B cell (primary cell): ENCODE measurements around the gene MAMDC4. TPM values are rescaled to one million over a fixed set of nuclear protein-coding genes. Genes with fewer than 3 reads are reported as not detected.
"Not testable (repeated sequence)": the region's sequence is repeated elsewhere in the genome, so short reads cannot be mapped to it uniquely, and the experiment has no call there.

Experiments used
- ATAC-seq: fragments of 200-7000 bp; cut with Tn5 transposase; one replicate; pipeline ENCODE4 v1.10.0; 2021; ENCODE audit warnings: low read depth, mild to moderate bottlenecking, moderate number of reproducible peaks, moderate library complexity
- CTCF ChIA-PET: fragments of 350-600 bp; sonication (Branson Sonifier 250); formaldehyde crosslinking; loops from one replicate; lab custom pipeline; 2021; ENCODE audit warnings: antibody characterized with exemption, inconsistent platforms; lab: Charles Lee
- POLR2A ChIA-PET: fragments of 350-600 bp; sonication (Branson Sonifier 250); formaldehyde crosslinking; loops from one replicate; lab custom pipeline; 2021; ENCODE audit warnings: antibody characterized with exemption; lab: Charles Lee
- DNase-seq: peaks from one replicate; pipeline ENCODE4 v3.0.0; 2013
- H2AFZ ChIP-seq: 2 replicates; pipeline ENCODE4 v1.6.1; 2012; ENCODE audit warnings: mild to moderate bottlenecking, low read depth, low read length; ENCODE audit not compliant: insufficient read depth, poor library complexity, severe bottlenecking
- H3K27ac ChIP-seq, 2 donors: 1 replicate in 1 of 2; 2 replicates in 1 of 2; pipeline ENCODE4 v1.5.1; 2012 to 2013; ENCODE audit warnings: low read length in 2 of 2, mild to moderate bottlenecking in 2 of 2, moderate library complexity in 1 of 2
- H3K27me3 ChIP-seq, 4 experiments: fragments of 200-600 bp in 1 of 4; sonication (generic) in 1 of 4; replicated peaks in 1 of 4; 1 replicate in 2 of 4; 2 replicates in 2 of 4; pipeline versions ENCODE4 v1.6.1 to v1.7.0; 2013 to 2016; ENCODE audit warnings: low read length in 3 of 4, mild to moderate bottlenecking in 2 of 4, mixed read lengths in 1 of 4, moderate library complexity in 1 of 4; ENCODE audit not compliant: insufficient read depth in 4 of 4, control insufficient read depth in 3 of 4; ENCODE audit errors: control extremely low read depth in 1 of 4
- H3K36me3 ChIP-seq, 2 experiments: replicated peaks in 1 of 2; 1 replicate in 1 of 2; 2 replicates in 1 of 2; pipeline versions ENCODE4 v1.6.1 to v1.7.1; 2013; ENCODE audit warnings: low read length in 1 of 2; ENCODE audit not compliant: insufficient read depth in 2 of 2, control insufficient read depth in 1 of 2; ENCODE audit errors: control extremely low read depth in 1 of 2, extremely low read depth in 1 of 2
- H3K4me1 ChIP-seq, 2 donors: fragments of 200-600 bp in 1 of 2; sonication (generic) in 1 of 2; 1 replicate in 1 of 2; 2 replicates in 1 of 2; pipeline versions ENCODE4 v1.5.1 to v1.6.1; 2013 to 2017; ENCODE audit warnings: low read length in 2 of 2; ENCODE audit not compliant: control insufficient read depth in 2 of 2, insufficient read depth in 2 of 2
- H3K4me2 ChIP-seq: replicated peaks from 2 replicates; pipeline ENCODE3; 2012; ENCODE audit warnings: mild to moderate bottlenecking, low read depth, low read length; ENCODE audit not compliant: poor library complexity, severe bottlenecking
- H3K4me3 ChIP-seq, 5 experiments: fragments of 200-600 bp in 1 of 5; sonication (generic) in 1 of 5; 1 replicate in 3 of 5; 2 replicates in 2 of 5; pipeline versions ENCODE4 v1.5.1 to v1.7.0; 2011 to 2016; ENCODE audit warnings: low read length in 4 of 5, mild to moderate bottlenecking in 4 of 5, low read depth in 2 of 5, control low read depth in 1 of 5, moderate library complexity in 1 of 5; ENCODE audit not compliant: insufficient read depth in 1 of 5; ENCODE audit errors: control extremely low read depth in 1 of 5, extremely low read depth in 1 of 5
- H3K79me2 ChIP-seq: fragments of 200-600 bp; sonication (generic); one replicate; pipeline ENCODE4 v1.6.0; 2016; ENCODE audit warnings: low read length; ENCODE audit not compliant: control insufficient read depth, insufficient read depth
- H3K9ac ChIP-seq: fragments of 200-600 bp; sonication (generic); 2 replicates; pipeline ENCODE4 v1.6.1; 2017; ENCODE audit warnings: mild to moderate bottlenecking, low read length, moderate library complexity
- H3K9me3 ChIP-seq, 3 donors: one replicate each; pipeline versions ENCODE4 v1.6.1 to v1.7.1; 2013; ENCODE audit warnings: low read length in 2 of 3; ENCODE audit not compliant: control insufficient read depth in 2 of 3, insufficient read depth in 1 of 3; ENCODE audit errors: control extremely low read depth in 1 of 3
- H4K20me1 ChIP-seq: 2 replicates; pipeline ENCODE4 v1.6.0; 2012; ENCODE audit warnings: mild to moderate bottlenecking, low read length; ENCODE audit not compliant: insufficient read depth, control insufficient read depth, poor library complexity, severe bottlenecking
- H3K27ac Mint-ChIP-seq: one replicate; pipeline ENCODE4 v1.8.0; 2021; ENCODE audit warnings: mixed read lengths
- H3K27me3 Mint-ChIP-seq: one replicate; pipeline ENCODE4 v1.8.0; 2021; ENCODE audit warnings: mixed read lengths
- H3K4me1 Mint-ChIP-seq: one replicate; pipeline ENCODE4 v1.8.0; 2021; ENCODE audit warnings: mixed read lengths
- H3K4me3 Mint-ChIP-seq: one replicate; pipeline ENCODE4 v1.8.0; 2021; ENCODE audit warnings: mixed read lengths
- H3K9me3 Mint-ChIP-seq: one replicate; pipeline ENCODE4 v1.8.0; 2022; ENCODE audit warnings: mixed read lengths; ENCODE audit not compliant: insufficient read depth
- CTCF ChIP-seq: fragments of 200-600 bp; IDR thresholded peaks from one replicate; pipeline ENCODE4 v1.8.0; 2022; ENCODE audit warnings: antibody characterized with exemption, mild to moderate bottlenecking
- EZH2 ChIP-seq: IDR thresholded peaks from 2 replicates; pipeline ENCODE4 v1.6.1; 2012; ENCODE audit warnings: borderline replicate concordance, low read depth, mild to moderate bottlenecking, moderate library complexity, low read length; ENCODE audit not compliant: insufficient read depth, poor library complexity, severe bottlenecking
- WGBS: methylation state at CpG from one replicate; pipeline ENCODE4 v1.1.5; 2013; ENCODE audit warnings: missing lambda C conversion rate; ENCODE audit not compliant: insufficient coverage; 5-methylcytosine and 5-hydroxymethylcytosine counted together
- intact Hi-C: fragments of 100-400 bp; cut with micrococcal nuclease; formaldehyde crosslinking; loops from one replicate; pipeline ENCODE4 v1.10.0; 2022
- polyA plus RNA-seq: library from polyadenylated mRNA; depleted of rRNA; stranded (reverse); fragments of >200 nt; gene quantifications from 2 replicates; pipeline ENCODE4 v1.2.3, GENCODE V29; 2012
- total RNA-seq, 2 donors: library from RNA; stranded (reverse); fragments of 120-200 nt in 1 of 2; gene quantifications; 1 replicate in 1 of 2; 2 replicates in 1 of 2; pipeline versions ENCODE4 v1.2.3 to v1.2.4, GENCODE V29; 2013 to 2022

The MAMDC4 gene
- total and polyA plus RNA-seq, 2 donors (not counting 1 experiment from before 2014, with no cell fraction given), result 5.4 to 6.8 TPM

- no peaks in the 10 kb centered on the region for H3K79me2 ChIP-seq
- H3K9me3 ChIP-seq, result no peaks in the 10 kb centered on the region
- intact Hi-C loops, result no loop called here
- H3K27ac ChIP-seq, result no peak overlapping the region
- no peak overlapping the region for H3K4me2 ChIP-seq
- H3K27me3 Mint-ChIP-seq, result no peaks in the 10 kb centered on the region
- ChIA-PET POLR2A (no interaction called here), CTCF (no interaction called here)
- peaks cover 7% of the 10 kb centered on the region for H4K20me1 ChIP-seq
- H3K9ac ChIP-seq, result no peak overlapping the region
- ATAC-seq (no peak), DNase-seq (no peak)
- H3K27me3 ChIP-seq, result no peaks in the 10 kb centered on the region
- 96% methylated on average over 16 of the region's 27 CpGs for WGBS
- H3K9me3 Mint-ChIP-seq, result no peaks in the 10 kb centered on the region
- H3K4me3 Mint-ChIP-seq, result no peak overlapping the region
- TF ChIP-seq CTCF (no peak), EZH2 (no peak)
- peaks cover 0 to 4% of the 10 kb centered on the region in 2 experiments for H3K36me3 ChIP-seq
- H3K4me1 ChIP-seq, result peaks cover 0 to 6% of the 10 kb centered on the region in 2 donors
- no peak overlapping the region for H3K4me3 ChIP-seq
- no peak overlapping the region for H3K27ac Mint-ChIP-seq
- H2AFZ ChIP-seq, result no peak overlapping the region
- H3K4me1 Mint-ChIP-seq, result peaks cover 3% of the 10 kb centered on the region
These were observed 14.8 kb upstream of the MAMDC4 start for GRCh38 chr9:136837146-136837855.

DNA sequence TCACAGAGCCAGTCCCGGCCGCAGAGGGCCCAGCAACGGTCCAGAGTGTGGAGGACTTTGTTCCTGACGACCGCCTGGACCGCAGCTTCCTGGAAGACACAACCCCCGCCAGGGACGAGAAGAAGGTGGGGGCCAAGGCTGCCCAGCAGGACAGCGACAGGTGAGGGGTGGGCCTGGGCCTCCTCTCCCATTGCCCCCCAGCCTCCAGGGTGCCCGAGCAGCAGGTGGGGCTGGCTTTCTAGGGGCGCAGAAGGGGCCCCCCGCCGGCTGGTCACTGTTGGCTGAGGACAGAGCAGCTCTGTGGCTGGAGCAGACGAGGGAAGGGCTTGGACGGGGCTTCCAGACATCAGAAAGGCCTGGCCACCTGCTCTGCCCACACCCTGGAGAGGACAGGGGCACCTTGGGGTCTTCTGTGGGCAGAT, 14.3 kb upstream of the MAMDC4 start:
- WGBS, result over 99% methylated on average over 11 of the region's 15 CpGs
- H3K27ac Mint-ChIP-seq, H3K27me3 ChIP-seq, H3K4me3 Mint-ChIP-seq, intact Hi-C loops, H3K36me3 ChIP-seq, ATAC-seq, POLR2A ChIA-PET, H2AFZ ChIP-seq, H3K9me3 ChIP-seq, H4K20me1 ChIP-seq, H3K27me3 Mint-ChIP-seq, H3K4me3 ChIP-seq, H3K4me1 Mint-ChIP-seq, H3K9me3 Mint-ChIP-seq, H3K9ac ChIP-seq, DNase-seq, H3K79me2 ChIP-seq, H3K4me2 ChIP-seq, H3K27ac ChIP-seq, CTCF ChIA-PET: not testable (repeated sequence)
- peaks cover 0 to 10% of the 10 kb centered on the region in 2 donors for H3K4me1 ChIP-seq
